Esophagus squamous epithelium (tissue), 4 donors: ENCODE results near the gene BCO1.

Experiments used
- POLR2A ChIP-seq, 4 donors: fragments of 450-650 bp; IDR thresholded peaks; one replicate each; pipeline ENCODE4 v1.6.1; 2017; ENCODE audit warnings: antibody characterized with exemption in 4 of 4, mild to moderate bottlenecking in 4 of 4, moderate library complexity in 3 of 4
- TF ChIP-seq, protein P1 (sequence below), 6 experiments: fragments of 450-650 bp in 4 of 6; fragments of 200-600 bp in 2 of 6; sonication (generic) in 2 of 6; IDR thresholded peaks; one replicate each; pipeline ENCODE4 v1.5.1; 2016 to 2019; ENCODE audit warnings: antibody characterized with exemption in 6 of 6, mild to moderate bottlenecking in 4 of 6, moderate library complexity in 4 of 6

- TF ChIP-seq, protein P1, sequence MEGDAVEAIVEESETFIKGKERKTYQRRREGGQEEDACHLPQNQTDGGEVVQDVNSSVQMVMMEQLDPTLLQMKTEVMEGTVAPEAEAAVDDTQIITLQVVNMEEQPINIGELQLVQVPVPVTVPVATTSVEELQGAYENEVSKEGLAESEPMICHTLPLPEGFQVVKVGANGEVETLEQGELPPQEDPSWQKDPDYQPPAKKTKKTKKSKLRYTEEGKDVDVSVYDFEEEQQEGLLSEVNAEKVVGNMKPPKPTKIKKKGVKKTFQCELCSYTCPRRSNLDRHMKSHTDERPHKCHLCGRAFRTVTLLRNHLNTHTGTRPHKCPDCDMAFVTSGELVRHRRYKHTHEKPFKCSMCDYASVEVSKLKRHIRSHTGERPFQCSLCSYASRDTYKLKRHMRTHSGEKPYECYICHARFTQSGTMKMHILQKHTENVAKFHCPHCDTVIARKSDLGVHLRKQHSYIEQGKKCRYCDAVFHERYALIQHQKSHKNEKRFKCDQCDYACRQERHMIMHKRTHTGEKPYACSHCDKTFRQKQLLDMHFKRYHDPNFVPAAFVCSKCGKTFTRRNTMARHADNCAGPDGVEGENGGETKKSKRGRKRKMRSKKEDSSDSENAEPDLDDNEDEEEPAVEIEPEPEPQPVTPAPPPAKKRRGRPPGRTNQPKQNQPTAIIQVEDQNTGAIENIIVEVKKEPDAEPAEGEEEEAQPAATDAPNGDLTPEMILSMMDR (IDR thresholded peaks at IDR 0.05): no peak
- TF ChIP-seq POLR2A (IDR thresholded peaks at IDR 0.05): no peak
Observed at GRCh38 chr16:81232740-81233367, 5.6 kb upstream of the BCO1 start.
